IMR-90 (cell line): ENCODE measurements around the gene CC2D2A.

ENCODE experiments used
- CTCF ChIP-seq: conservative IDR thresholded peaks from 2 replicates; pipeline ENCODE4 v1.5.1; 2012; ENCODE audit warnings: mild to moderate bottlenecking, low read depth, low read length, improper control_type of control experiment
- POLR2A ChIP-seq: IDR thresholded peaks from 2 replicates; pipeline ENCODE4 v1.6.1; 2012; ENCODE audit warnings: mild to moderate bottlenecking, low read depth, low read length

GRCh38 chr4:15428611-15429010 lies 41.1 kb upstream of the CC2D2A start:
- TF ChIP-seq POLR2A, result no peak
- TF ChIP-seq CTCF, result no peak
